CD4-positive, CD25-positive, alpha-beta regulatory T cell (primary cell): Measurements from ENCODE around the gene WDR31. TPM values are rescaled to one million over a fixed set of nuclear protein-coding genes. Genes with fewer than 3 reads are reported as not detected.
"Not testable (repeated sequence)": the region's sequence is repeated elsewhere in the genome, so short reads cannot be mapped to it uniquely, and the experiment has no call there.

Source experiments
- ATAC-seq, 2 donors: fragments of 150-1000 bp; cut with Tn5 transposase; one replicate each; pipeline ENCODE4 v1.10.0; 2021; ENCODE audit warnings: low read depth in 2 of 2, moderate number of reproducible peaks in 2 of 2, moderate library complexity in 1 of 2
- DNase-seq, 3 donors: peaks; one replicate each; pipeline versions ENCODE4 v3.0.0 to v3.0.0-alpha.2; 2012 to 2022; ENCODE audit warnings: mixed read lengths in 1 of 3
- H3K27ac ChIP-seq: one replicate; pipeline ENCODE4 v1.7.0; 2013; ENCODE audit warnings: mild to moderate bottlenecking, low read length; ENCODE audit not compliant: insufficient read depth, poor library complexity, severe bottlenecking
- H3K27me3 ChIP-seq: one replicate; pipeline ENCODE4 v1.7.0; 2013; ENCODE audit warnings: low read length; ENCODE audit not compliant: control insufficient read depth, insufficient read depth
- H3K36me3 ChIP-seq: one replicate; pipeline ENCODE4 v1.7.0; 2013; ENCODE audit warnings: mild to moderate bottlenecking, low read length, moderate library complexity; ENCODE audit not compliant: control insufficient read depth, insufficient read depth
- H3K4me1 ChIP-seq: 2 replicates; pipeline ENCODE4 v1.7.0; 2013; ENCODE audit warnings: mild to moderate bottlenecking, low read length; ENCODE audit not compliant: insufficient read depth, control insufficient read depth, poor library complexity, severe bottlenecking
- H3K4me3 ChIP-seq: one replicate; pipeline ENCODE4 v1.7.0; 2013; ENCODE audit warnings: low read depth, mild to moderate bottlenecking, low read length, moderate library complexity
- H3K9me3 ChIP-seq, 2 experiments: 1 replicate in 1 of 2; 2 replicates in 1 of 2; pipeline ENCODE4 v1.7.0; 2013; ENCODE audit warnings: low read length in 2 of 2, mild to moderate bottlenecking in 1 of 2, moderate library complexity in 1 of 2; ENCODE audit not compliant: control insufficient read depth in 2 of 2
- H3K27ac Mint-ChIP-seq, 3 donors: one replicate each; pipeline ENCODE4 v1.8.0; 2020 to 2022; ENCODE audit warnings: mild to moderate bottlenecking in 3 of 3, mixed read lengths in 3 of 3, moderate library complexity in 2 of 3
- H3K27me3 Mint-ChIP-seq: one replicate; pipeline ENCODE4 v1.8.0; 2022; ENCODE audit warnings: mild to moderate bottlenecking, mixed read lengths
- H3K36me3 Mint-ChIP-seq: one replicate; pipeline ENCODE4 v1.8.0; 2020; ENCODE audit warnings: mixed read lengths
- H3K4me1 Mint-ChIP-seq, 4 donors: one replicate each; pipeline ENCODE4 v1.8.0; 2020 to 2022; ENCODE audit warnings: mixed read lengths in 4 of 4, mild to moderate bottlenecking in 1 of 4
- H3K4me3 Mint-ChIP-seq, 4 donors: one replicate each; pipeline ENCODE4 v1.8.0; 2020 to 2022; ENCODE audit warnings: mild to moderate bottlenecking in 4 of 4, mixed read lengths in 4 of 4, moderate library complexity in 3 of 4
- H3K9me3 Mint-ChIP-seq, 7 donors: one replicate each; pipeline ENCODE4 v1.8.0; 2020 to 2022; ENCODE audit warnings: mixed read lengths in 7 of 7, mild to moderate bottlenecking in 3 of 7, moderate library complexity in 2 of 7
- polyA plus RNA-seq, 4 donors: library from polyadenylated mRNA; unstranded; fragments of 300-500 nt; fragmentation: Illumina TruSeq; gene quantifications; one replicate each; pipeline ENCODE4 v1.2.3, GENCODE V29; 2021
- total RNA-seq: library from RNA; stranded (reverse); gene quantifications from one replicate; pipeline ENCODE4 v1.2.3, GENCODE V29; 2022

WDR31 gene
- total and polyA plus RNA-seq, 5 donors from 2014 or later: 0.06 to 0.32 (median 0.19) TPM; not detected in 1

- H3K27ac ChIP-seq: no peak overlapping the region
- no peaks in the 10 kb centered on the region for H3K9me3 Mint-ChIP-seq
- H3K4me1 ChIP-seq: peaks cover 4% of the 10 kb centered on the region
- no peaks in the 10 kb centered on the region for H3K27me3 ChIP-seq
- ATAC-seq: no peak
- no peaks in the 10 kb centered on the region for H3K27me3 Mint-ChIP-seq
- H3K9me3 ChIP-seq: no peaks in the 10 kb centered on the region
- no peak overlapping the region for H3K27ac Mint-ChIP-seq
- H3K4me1 Mint-ChIP-seq: peaks cover 0 to 5% (median 0%) of the 10 kb centered on the region in 4 donors
- H3K36me3 Mint-ChIP-seq: peaks cover 10% of the 10 kb centered on the region
- no peaks in the 10 kb centered on the region for H3K36me3 ChIP-seq
- peak in 1 of 3 donors; percentile 16 for DNase-seq
- H3K4me3 Mint-ChIP-seq: no peak overlapping the region
- no peak overlapping the region for H3K4me3 ChIP-seq
Measured at GRCh38 chr9:113380869-113381378, 40.8 kb upstream of the WDR31 start.

GRCh38 chr9:113379829-113380210 is 39.7 kb upstream of the WDR31 start:
- not testable (repeated sequence) for H3K36me3 Mint-ChIP-seq, H3K9me3 ChIP-seq, H3K4me3 ChIP-seq, H3K9me3 Mint-ChIP-seq, DNase-seq, H3K27me3 ChIP-seq, H3K27ac ChIP-seq, ATAC-seq, H3K36me3 ChIP-seq, H3K27me3 Mint-ChIP-seq
- H3K4me1 ChIP-seq: peaks cover 13% of the 10 kb centered on the region
- peaks cover 8 to 15% (median 10%) of the 10 kb centered on the region in 4 donors for H3K4me1 Mint-ChIP-seq
- H3K4me3 Mint-ChIP-seq: peak overlapping the region in 1 of 4 donors; percentile 69
- H3K27ac Mint-ChIP-seq: peak overlapping the region in 1 of 3 donors; percentile 76

GRCh38 chr9:113379094-113379828 is 39.2 kb upstream of the WDR31 start:
- H3K36me3 Mint-ChIP-seq, H3K27ac ChIP-seq, H3K27me3 Mint-ChIP-seq, H3K4me3 ChIP-seq, H3K36me3 ChIP-seq, H3K9me3 ChIP-seq, H3K27me3 ChIP-seq, H3K9me3 Mint-ChIP-seq, ATAC-seq, DNase-seq: not testable (repeated sequence)
- peaks cover 8 to 21% (median 14%) of the 10 kb centered on the region in 4 donors for H3K4me1 Mint-ChIP-seq
- H3K4me3 Mint-ChIP-seq: peak overlapping the region; percentile 3 to 73 (median 64)
- H3K27ac Mint-ChIP-seq: peak overlapping the region in 2 of 3 donors; percentile 54 to 59
- H3K4me1 ChIP-seq: peaks cover 13% of the 10 kb centered on the region

DNA sequence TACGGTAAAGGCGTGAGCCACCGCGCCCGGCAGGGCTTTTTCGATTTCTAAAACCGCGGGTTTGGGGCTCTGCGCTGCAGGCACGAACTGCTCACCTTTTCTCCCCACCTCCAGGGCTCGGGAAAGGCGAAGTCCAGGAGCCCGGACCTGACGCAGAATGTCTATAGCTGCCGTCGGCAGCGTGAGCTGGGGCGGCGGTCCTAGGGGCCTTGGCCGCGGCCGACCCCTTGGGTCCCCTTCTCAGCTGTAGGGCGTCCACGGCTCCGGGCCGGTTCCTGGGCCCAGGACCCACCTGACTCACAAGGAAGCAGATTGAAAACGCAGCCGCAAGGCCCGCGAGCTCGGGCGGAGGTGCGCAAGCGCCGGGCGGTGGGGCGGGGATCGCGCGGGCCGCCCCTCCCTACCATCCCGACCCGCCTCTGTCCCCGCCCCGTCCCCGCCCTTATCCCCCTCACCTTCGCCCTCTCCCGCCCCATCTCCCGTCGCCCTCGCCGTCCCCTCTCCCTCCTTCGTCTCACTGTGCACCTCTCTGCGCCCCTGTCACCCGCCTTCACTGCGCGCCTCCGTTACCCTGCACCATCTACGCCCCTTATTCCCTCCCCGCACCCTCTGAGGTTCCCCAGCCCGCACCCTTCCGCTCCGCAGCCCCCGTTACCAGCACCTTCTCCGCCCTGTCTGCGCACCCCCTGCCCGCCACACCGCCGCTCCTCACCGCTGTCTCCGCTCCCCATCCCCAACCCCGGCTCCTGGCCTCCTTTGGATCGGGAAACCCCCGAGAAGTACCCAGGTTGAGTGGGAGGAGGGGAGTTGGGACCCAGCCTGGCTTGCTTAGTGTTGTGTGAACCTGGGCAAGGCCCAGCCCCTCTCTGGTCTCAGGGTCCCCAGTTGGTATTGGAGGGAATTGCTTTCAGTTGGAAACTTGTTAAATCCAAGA is 36.8 kb upstream of the WDR31 start, which contains the start of gene HDHD3:
Gene HDHD3 (minus strand): TSS at position 353 of the 934 bp plus-strand sequence. CDS start 2,632 bp downstream, outside the sequence.
- Histone ChIP-seq H3K9me3 (no peaks in the 10 kb centered on the region), H3K36me3 (peaks cover 19% of the 10 kb centered on the region), H3K4me1 (peaks cover 13% of the 10 kb centered on the region), H3K27me3 (no peaks in the 10 kb centered on the region), H3K4me3 (peak within 1 kb of the TSS; percentile 58), H3K27ac (peak within 1 kb of the TSS; percentile 69)
- peak within 1 kb of the TSS; percentile 87 to 92 (median 90) for H3K4me3 Mint-ChIP-seq
- peaks cover 6% of the 10 kb centered on the region for H3K36me3 Mint-ChIP-seq
- DNase-seq (peak; percentile 78 to 89 (median 82)), ATAC-seq (peak; percentile 85 to 88)
- peaks cover 8 to 24% (median 15%) of the 10 kb centered on the region in 4 donors for H3K4me1 Mint-ChIP-seq
- peak within 1 kb of the TSS; percentile 80 to 86 (median 86) for H3K27ac Mint-ChIP-seq
- H3K9me3 Mint-ChIP-seq: no peaks in the 10 kb centered on the region
- H3K27me3 Mint-ChIP-seq: no peaks in the 10 kb centered on the region

DNA sequence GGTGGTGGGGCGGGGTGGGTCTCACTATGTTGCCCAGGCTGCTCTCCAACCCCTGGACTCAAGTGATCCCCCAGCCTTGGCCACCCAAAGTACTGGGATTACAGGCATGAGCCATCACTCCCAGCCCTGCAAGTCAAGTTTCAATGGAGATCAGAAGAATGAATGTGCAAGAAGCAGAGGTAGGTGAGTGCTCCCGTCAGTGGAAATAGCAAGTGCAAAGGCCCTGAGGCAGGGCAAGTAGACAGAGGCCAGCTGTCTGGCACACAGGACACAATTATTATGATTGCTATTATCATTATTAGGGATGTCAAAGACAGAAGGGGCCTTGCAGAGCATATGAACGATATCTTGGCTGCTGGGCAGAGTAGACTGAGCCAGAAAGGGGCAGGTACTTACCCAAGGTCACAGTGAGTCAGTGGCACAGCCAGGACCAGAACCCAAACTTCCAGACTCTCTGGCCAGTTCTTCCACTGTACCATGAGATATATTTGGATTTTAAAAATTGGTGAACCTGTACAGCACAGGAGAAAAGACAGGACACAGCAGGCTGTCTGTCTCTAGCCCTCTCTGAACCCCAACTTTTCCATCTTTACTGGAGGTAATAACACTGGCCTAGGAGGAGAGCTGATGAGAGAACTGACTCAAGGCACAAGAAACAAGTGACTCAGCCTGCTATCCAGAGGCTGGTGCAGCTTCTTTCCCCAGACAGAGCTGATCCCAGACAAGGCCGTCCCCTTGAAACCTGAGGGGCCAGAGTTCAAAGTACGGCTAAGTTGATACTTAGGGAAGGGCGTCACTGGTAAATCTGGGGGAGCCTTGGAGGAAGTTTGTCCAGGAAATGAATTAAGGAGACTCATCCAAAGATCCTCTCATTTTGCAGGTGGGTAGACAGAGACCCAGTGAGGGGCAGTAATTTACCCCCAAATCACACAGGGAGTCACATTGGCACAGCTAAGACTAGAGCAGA is 35.3 kb upstream of the WDR31 start:
- ATAC-seq: no peak
- peak overlapping the region; percentile 58 for H3K4me3 ChIP-seq

GRCh38 chr9:113373676-113374392 is 33.8 kb upstream of the WDR31 start:
- Histone ChIP-seq H3K4me1 (peaks cover 13% of the 10 kb centered on the region), H3K9me3 (no peaks in the 10 kb centered on the region), H3K27me3 (no peaks in the 10 kb centered on the region), H3K4me3 (no peak overlapping the region), H3K36me3 (peaks cover 19% of the 10 kb centered on the region), H3K27ac (no peak overlapping the region)
- no peak for ATAC-seq
- Mint-ChIP-seq H3K4me1 (peaks cover 8 to 22% (median 15%) of the 10 kb centered on the region in 4 donors), H3K36me3 (peaks cover 6% of the 10 kb centered on the region), H3K9me3 (no peaks in the 10 kb centered on the region), H3K4me3 (peak overlapping the region in 2 of 4 donors; percentile 77 to 87), H3K27me3 (no peaks in the 10 kb centered on the region), H3K27ac (no peak overlapping the region)
- DNase-seq: no peak

More for the DNA sequence above, 35.3 kb upstream of the WDR31 start:
- H3K9me3 ChIP-seq: no peaks in the 10 kb centered on the region
- Mint-ChIP-seq H3K9me3 (no peaks in the 10 kb centered on the region), H3K27me3 (no peaks in the 10 kb centered on the region), H3K27ac (peak overlapping the region; percentile 85 to 86 (median 86)), H3K4me3 (peak overlapping the region; percentile 87 to 92 (median 90)), H3K4me1 (peaks cover 8 to 22% (median 15%) of the 10 kb centered on the region in 4 donors), H3K36me3 (peaks cover 6% of the 10 kb centered on the region)
- H3K36me3 ChIP-seq: peaks cover 19% of the 10 kb centered on the region
- no peaks in the 10 kb centered on the region for H3K27me3 ChIP-seq
- no peak overlapping the region for H3K27ac ChIP-seq
- no peak for DNase-seq
- peaks cover 13% of the 10 kb centered on the region for H3K4me1 ChIP-seq
